Measurements from ENCODE around the gene GRM7. TPM values are rescaled to one million over a fixed set of nuclear protein-coding genes. Genes with fewer than 3 reads are reported as not detected.

GRM7 gene
- total RNA-seq, 1 experiment from 2014 or later: not detected

DNA sequence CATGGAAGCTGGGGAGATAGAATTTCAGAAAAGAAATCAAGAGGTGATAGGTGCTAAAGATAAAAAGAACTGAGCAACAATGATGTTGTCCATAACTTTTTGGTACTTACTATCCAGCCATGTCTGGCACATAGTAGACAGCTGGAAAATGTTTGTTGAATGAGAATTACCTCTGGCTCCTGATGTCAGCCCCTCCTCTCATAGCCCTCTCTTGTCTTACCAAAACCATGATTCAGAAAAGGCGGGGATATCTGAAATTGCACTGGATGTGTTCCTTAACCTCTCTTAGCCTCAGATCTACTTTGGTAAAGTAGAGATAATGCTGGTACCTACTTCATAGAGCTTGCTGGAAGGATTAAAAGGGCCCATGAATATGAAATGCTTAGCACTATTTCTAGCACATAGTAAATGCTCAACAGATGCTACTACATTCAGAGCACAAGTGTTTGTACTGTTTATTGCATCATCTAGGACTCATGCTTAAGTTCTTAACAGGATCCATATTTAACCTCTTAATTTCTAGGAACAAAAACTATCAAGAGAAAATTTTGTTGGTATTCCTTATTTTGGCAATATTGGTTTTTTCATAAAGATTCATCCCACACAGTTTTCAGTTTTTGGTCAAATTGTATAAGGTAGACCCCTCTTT is 859.9 kb downstream of the GRM7 start:
- DNase-seq (ENCODE audit: low read depth): no peak

DNA sequence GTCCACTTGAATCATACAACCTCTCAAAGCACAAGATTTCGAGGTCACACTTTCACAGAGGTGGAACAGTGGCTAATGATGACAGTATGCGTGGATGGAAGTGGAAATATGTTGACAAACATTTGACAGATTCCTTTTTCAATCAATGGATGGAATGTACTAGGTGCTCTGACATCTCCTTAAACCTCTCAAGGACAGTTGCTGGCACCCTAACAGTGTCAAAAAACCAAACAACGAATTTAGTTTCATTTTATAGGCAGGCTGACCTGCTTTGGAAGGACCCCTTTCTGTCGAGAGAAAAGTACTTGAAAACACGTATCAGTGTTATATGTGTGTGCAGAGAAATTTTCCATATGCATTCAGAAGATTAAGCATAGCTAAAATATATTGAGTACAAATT is 861.0 kb downstream of the GRM7 start:
- DNase-seq (ENCODE audit: low read depth): no peak

GRCh38 chr3:7728566-7729519 is 867.9 kb downstream of the GRM7 start:
- no peak for DNase-seq (ENCODE audit: low read depth)

DNA sequence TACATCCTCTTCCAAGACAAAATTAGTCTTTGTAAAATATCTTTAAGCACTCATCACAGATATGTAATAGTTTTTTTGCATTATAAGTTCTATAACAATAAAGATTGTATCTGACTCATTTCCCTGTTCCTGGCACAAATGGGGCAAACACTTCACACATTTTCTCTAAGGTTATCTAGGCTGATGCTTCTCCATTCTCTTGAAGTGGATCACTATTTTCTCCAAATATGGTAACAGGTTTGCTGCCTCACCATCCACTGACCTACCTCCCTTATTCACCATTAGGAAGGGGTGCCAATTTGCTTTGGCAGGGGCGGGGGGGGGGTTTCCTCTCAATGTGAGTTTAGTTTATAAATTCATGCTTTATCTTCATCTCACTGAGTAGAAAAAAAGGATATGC is 873.0 kb downstream of the GRM7 start:
- no peak for DNase-seq (ENCODE audit: low read depth)

GRCh38 chr3:7734456-7734855 is 873.5 kb downstream of the GRM7 start:
- no peak for DNase-seq (ENCODE audit: low read depth)

- no peak for DNase-seq (ENCODE audit: low read depth)
These were observed 876.3 kb downstream of the GRM7 start for GRCh38 chr3:7737263-7737662.

DNA sequence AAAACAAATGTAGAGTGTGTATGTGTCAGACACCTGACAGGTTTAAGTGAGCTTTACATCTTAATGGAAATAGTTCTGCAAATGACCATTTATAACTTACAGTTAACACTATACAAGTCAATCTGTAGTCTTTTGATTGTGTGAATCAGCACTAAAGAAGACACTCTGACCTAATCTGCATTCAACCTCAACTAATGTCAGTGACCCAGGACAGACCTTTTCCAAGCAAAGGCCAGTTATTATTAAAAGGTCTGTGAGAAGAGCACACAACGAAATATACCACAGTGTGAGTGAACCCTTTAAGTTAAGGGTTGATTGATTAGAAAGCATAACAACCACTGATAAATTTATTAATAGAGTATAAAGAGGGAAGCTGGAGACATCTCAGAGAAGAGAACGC is 878.8 kb downstream of the GRM7 start:
- no peak for DNase-seq (ENCODE audit: low read depth)

DNA sequence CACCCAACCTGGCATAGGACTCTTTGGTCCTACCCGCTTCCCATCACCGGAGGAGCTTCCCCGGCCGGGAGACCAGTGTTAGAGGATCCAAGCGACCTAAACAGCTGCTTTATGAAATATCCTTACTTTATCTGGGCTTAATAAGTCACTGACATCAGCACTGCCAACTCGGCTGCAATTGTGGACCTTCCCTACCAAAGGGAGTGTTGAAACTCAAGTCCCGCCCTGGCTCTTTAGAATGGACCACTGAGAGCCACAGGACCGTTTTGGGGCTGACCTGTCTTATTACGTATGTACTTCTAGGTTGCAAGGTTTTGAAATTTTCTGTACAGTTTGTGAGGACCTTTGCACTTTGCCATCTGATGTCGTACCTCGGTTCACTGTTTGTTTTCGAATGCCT is 879.5 kb downstream of the GRM7 start:
- no peak for DNase-seq (ENCODE audit: low read depth)

DNA sequence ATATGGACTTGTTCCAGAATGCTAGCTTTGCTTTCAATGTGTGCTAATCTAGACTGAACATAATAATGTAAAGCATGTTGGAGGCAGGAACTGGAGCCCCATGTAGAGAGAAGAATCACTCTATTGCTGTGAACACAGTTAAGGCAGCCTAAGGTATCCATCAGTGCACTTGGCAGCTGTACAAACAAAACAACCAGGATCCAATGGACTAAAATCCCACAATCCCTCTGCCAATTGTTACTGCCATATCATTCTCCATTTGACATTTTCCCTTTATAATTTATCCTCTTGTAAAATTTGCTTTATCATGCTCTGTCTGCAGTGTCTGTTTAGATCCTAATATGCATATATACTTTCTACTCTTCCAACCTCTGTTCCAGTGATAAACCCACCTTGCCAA is 883.9 kb downstream of the GRM7 start:
- DNase-seq (ENCODE audit: low read depth): no peak

DNA sequence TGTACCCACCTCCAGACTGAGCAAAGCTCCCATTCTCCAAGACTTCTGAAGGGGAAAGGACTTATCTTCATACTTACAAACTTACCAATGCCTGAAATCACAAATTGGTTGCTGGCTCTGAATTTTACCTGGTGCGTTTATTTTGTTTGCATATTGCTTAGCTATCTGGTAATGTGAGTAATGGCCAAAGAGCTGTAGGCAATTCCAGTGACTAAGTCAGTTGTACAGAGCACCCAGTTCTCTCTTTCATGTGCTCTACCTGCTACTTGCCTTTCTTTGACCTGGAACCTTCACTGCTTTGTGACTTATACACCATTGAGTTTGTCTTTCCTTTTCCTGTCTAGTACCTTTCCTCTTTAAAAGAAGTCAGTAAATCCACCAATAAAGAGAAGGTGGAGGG is 884.8 kb downstream of the GRM7 start:
- DNase-seq (ENCODE audit: low read depth): no peak

DNA sequence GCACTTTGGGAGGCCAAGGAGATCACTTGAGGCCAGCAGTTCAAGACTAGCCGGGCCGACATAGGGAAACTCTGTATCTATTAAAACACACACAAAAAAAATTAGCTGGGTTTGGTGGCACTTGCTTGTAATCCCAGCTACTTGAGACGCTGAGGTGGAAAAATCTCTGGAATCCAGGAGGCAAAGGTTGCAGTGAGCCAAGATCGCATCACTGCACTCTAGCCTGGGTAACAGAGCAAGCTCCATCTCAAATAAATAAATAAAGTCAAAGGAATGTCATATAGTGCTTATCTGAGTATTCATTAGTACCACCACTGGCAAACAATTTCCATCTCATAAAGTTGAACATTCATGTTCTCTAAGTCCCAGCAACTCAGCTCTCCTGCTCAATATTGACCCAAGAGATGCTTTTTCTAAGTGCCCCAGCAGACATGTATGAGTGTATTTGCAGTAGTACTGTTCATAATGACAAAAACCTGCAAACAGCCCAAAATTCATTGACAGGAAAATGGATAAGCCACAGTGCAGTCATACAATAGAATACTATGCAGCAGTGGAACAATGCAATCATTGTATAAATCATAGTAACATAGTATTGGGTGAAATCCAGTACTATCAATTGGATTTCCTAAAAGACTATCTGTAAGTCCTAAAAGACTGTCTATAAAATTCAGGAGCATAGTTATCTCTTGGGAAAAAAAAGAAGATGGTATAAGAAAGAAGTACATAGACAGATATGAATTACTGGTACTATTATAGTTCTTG is 889.2 kb downstream of the GRM7 start:
- no peak for DNase-seq (ENCODE audit: low read depth)

- no peak for DNase-seq (ENCODE audit: low read depth)
These were observed 891.1 kb downstream of the GRM7 start for GRCh38 chr3:7752005-7752404.

DNA sequence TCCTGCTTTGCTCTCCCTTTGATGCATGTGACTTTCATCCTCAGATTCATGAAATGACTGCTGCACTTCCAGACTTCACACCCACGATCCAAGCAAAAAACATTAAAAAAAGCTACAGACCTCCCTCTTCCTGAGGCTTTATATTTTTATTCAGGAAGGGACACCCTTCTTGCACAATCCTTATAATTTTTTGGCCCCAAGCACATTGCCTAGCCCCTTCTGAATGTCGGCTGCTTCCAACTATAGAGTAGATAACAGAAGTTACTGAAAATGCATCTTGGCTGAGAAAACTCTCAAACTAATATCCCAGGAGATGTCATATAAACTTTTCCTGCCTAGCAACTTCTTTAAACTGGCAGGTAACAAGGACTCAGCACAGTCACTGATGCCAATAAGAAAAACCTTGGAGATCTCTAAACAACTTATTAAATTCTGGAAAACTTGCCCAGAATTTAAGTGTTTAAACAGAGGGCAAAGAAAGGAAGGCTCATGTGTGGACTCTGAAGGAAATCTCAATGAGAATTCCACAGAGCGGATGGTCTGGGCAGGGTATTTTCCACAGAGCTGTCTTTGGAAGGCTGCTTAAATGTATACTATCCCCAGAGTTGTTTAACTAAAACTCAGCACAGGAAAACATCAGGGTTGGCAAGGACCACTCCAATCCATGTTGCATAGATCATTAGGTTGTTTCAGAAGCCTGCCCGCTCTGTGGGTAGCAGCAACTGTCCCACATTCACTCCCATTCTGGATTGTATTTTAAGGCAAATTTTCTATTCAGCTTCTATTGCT is 893.9 kb downstream of the GRM7 start:
- no peak for DNase-seq (ENCODE audit: low read depth)

- no peak for DNase-seq (ENCODE audit: low read depth)
These were observed 898.7 kb downstream of the GRM7 start for GRCh38 chr3:7759630-7760029.

DNA sequence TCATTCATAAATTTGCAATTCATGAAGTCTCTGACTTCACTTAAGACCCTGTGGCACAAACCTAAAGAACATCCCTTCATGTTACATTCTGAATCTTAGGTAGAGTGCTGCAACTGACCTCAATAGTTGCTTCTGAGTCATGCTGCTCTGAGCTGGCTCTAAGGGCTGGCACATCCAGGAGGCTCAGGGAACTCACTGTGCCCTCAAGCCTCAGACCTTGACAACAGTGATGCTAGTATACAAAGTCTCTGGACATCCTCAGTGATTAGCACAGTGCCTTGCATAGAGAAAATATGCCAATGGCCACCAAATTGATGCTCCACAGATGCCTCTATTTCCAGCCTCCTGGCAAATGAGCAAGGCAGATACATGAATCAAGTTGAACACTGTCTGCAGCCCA is 899.8 kb downstream of the GRM7 start:
- no peak for DNase-seq (ENCODE audit: low read depth)

DNA sequence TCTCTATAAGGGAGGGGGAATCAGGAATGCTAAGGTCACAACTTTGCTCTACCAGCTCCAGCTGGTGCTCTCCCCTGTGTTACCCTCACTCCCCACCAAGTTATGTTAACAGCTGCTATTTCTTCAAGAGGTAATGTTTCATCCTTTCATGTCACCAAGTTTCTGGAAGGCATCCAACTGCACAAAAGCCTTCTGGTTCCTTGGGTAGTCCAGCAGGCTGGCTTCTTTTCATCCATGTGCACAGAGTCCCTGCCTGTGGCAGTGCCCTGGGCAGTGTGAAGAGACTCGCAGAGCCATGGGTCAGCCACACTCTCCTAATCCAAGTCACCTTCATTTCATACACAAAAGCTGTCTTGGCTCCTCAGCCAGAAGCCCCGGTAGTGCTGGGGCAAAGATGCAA is 903.2 kb downstream of the GRM7 start:
- no peak for DNase-seq (ENCODE audit: low read depth)

- DNase-seq (ENCODE audit: low read depth): no peak
These were observed 905.6 kb downstream of the GRM7 start for GRCh38 chr3:7766530-7766929.

DNA sequence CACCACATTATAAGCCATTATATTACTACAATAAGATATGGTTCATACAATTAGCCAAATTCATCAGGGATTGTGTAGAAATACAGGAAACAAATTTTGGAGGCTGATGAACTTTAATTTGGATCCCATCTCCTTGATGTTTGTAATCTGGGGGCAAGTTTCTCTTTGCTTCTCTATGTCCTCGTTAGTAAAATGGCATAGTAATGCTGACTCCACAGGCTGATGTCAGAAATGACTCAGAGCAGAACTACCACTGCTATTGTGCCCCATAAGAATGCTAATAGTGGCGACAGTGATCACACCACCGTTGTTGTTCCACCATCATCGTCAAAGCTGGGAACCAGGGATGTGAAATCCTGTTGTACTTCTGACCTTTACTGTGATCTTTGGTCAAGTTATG is 918.4 kb downstream of the GRM7 start:
- no peak for DNase-seq (ENCODE audit: low read depth)

DNA sequence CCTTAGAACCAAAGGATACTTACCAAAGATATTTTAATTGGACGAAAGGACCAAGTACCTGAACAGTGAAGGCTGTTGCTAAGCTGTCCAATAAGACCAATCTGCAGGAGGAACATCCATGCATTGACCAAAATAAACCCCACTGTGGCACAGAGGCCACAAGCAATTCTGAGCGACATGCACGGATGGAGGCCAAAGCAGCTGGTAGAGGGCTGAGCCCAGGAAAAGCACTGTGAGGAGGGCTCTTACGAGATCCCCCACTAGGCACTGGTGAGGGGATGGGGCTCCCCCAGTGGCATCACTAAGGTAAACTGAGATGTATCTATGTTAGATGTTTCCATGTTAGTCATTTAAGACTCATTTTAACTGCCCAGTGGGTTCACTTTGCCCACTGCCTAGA is 920.5 kb downstream of the GRM7 start:
- no peak for DNase-seq (ENCODE audit: low read depth)

GRCh38 chr3:7787871-7788828 is 927.2 kb downstream of the GRM7 start:
- no peak for DNase-seq (ENCODE audit: low read depth)

DNA sequence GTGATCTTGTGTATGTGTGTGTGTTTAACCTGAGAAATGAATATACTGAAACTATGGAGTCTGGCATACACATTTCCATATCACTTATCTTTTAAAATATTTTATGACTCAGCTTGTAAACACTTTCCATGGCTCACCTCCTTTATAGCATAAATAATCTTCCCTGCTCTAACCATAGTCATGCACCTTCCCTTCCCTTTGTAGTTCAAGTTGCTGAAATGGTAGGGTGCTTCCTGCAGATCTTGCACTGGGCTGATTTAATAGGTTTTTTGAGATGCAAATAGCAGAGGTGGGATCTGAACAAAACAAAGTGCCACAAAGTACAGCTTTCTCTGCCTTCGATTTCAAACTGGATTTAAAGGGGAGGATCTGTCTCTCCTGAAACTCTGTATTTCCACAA is 928.0 kb downstream of the GRM7 start:
- no peak for DNase-seq (ENCODE audit: low read depth)

All from Daoy (cell line).